ENCODE measurements around the gene UBL4B. TPM values are rescaled to one million over a fixed set of nuclear protein-coding genes. Genes with fewer than 3 reads are reported as not detected.

The UBL4B gene
- polyA plus RNA-seq, 2 of the 4 experiments (the other 2 are of a cell fraction) = not detected

DNA sequence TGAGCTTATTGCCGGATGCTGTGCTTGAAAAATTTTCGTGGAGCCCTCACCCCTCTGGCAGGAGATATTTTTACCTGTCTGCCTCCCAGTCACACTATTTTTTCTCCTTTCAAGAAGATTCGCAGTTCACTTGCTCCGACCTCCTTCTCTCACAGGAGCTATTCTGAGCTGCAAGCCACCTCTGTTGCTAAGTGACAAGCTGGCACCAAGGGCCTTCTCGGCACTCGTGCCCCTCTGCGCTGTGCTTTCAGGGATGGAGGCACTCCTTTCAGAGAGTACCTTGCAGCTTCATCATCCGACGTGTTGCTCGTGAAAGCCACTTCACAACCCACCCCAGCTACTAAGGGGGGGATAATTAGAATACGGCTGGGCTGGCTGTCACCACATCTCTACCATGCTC is 49.6 kb downstream of the UBL4B start:
- WGBS (ENCODE audit: missing lambda C conversion rate) = 77% methylated on average over 11 of the region's 11 CpGs
- TF ChIP-seq JUN (IDR thresholded peaks at IDR 0.05) (no peak), POLR2AphosphoS2 (conservative IDR thresholded peaks at IDR 0.05; ENCODE audit: low read length) (no peak), MYC (IDR thresholded peaks at IDR 0.05; ENCODE audit: borderline replicate concordance, low read length) (no peak), RFX5 (IDR thresholded peaks at IDR 0.05) (no peak), ESRRA (IDR thresholded peaks at IDR 0.05; ENCODE audit: borderline replicate concordance, low read length) (no peak), CBX8 (IDR thresholded peaks at IDR 0.05) (no peak), SREBF2 (IDR thresholded peaks at IDR 0.05) (no peak), EHMT2 (IDR thresholded peaks at IDR 0.05; ENCODE audit: low read depth) (no peak), CHD4 (IDR thresholded peaks at IDR 0.05; ENCODE audit: borderline replicate concordance) (no peak), HDAC2 (IDR thresholded peaks at IDR 0.05) (no peak), JUNB (IDR thresholded peaks at IDR 0.05) (no peak), ZFP36 (IDR thresholded peaks at IDR 0.05; ENCODE audit: borderline replicate concordance, partially characterized antibody) (no peak), GATA3 (IDR thresholded peaks at IDR 0.05; ENCODE audit: borderline replicate concordance) (no peak), HEYL (CRISPR knock-in tag; IDR thresholded peaks at IDR 0.05) (no peak)
- TF ChIP-seq, protein P1, sequence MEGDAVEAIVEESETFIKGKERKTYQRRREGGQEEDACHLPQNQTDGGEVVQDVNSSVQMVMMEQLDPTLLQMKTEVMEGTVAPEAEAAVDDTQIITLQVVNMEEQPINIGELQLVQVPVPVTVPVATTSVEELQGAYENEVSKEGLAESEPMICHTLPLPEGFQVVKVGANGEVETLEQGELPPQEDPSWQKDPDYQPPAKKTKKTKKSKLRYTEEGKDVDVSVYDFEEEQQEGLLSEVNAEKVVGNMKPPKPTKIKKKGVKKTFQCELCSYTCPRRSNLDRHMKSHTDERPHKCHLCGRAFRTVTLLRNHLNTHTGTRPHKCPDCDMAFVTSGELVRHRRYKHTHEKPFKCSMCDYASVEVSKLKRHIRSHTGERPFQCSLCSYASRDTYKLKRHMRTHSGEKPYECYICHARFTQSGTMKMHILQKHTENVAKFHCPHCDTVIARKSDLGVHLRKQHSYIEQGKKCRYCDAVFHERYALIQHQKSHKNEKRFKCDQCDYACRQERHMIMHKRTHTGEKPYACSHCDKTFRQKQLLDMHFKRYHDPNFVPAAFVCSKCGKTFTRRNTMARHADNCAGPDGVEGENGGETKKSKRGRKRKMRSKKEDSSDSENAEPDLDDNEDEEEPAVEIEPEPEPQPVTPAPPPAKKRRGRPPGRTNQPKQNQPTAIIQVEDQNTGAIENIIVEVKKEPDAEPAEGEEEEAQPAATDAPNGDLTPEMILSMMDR (IDR thresholded peaks at IDR 0.05) = no peak
- TF ChIP-seq, protein P2, sequence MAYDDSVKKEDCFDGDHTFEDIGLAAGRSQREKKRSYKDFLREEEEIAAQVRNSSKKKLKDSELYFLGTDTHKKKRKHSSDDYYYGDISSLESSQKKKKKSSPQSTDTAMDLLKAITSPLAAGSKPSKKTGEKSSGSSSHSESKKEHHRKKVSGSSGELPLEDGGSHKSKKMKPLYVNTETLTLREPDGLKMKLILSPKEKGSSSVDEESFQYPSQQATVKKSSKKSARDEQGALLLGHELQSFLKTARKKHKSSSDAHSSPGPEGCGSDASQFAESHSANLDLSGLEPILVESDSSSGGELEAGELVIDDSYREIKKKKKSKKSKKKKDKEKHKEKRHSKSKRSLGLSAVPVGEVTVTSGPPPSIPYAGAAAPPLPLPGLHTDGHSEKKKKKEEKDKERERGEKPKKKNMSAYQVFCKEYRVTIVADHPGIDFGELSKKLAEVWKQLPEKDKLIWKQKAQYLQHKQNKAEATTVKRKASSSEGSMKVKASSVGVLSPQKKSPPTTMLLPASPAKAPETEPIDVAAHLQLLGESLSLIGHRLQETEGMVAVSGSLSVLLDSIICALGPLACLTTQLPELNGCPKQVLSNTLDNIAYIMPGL (CRISPR knock-in tag; IDR thresholded peaks at IDR 0.05; ENCODE audit: borderline replicate concordance) = no peak
- TF ChIP-seq, protein P3, sequence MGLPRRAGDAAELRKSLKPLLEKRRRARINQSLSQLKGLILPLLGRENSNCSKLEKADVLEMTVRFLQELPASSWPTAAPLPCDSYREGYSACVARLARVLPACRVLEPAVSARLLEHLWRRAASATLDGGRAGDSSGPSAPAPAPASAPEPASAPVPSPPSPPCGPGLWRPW (IDR thresholded peaks at IDR 0.05) = no peak
- TF ChIP-seq, protein P4, sequence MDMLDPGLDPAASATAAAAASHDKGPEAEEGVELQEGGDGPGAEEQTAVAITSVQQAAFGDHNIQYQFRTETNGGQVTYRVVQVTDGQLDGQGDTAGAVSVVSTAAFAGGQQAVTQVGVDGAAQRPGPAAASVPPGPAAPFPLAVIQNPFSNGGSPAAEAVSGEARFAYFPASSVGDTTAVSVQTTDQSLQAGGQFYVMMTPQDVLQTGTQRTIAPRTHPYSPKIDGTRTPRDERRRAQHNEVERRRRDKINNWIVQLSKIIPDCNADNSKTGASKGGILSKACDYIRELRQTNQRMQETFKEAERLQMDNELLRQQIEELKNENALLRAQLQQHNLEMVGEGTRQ (IDR thresholded peaks at IDR 0.05) = no peak
- TF ChIP-seq, protein P5, sequence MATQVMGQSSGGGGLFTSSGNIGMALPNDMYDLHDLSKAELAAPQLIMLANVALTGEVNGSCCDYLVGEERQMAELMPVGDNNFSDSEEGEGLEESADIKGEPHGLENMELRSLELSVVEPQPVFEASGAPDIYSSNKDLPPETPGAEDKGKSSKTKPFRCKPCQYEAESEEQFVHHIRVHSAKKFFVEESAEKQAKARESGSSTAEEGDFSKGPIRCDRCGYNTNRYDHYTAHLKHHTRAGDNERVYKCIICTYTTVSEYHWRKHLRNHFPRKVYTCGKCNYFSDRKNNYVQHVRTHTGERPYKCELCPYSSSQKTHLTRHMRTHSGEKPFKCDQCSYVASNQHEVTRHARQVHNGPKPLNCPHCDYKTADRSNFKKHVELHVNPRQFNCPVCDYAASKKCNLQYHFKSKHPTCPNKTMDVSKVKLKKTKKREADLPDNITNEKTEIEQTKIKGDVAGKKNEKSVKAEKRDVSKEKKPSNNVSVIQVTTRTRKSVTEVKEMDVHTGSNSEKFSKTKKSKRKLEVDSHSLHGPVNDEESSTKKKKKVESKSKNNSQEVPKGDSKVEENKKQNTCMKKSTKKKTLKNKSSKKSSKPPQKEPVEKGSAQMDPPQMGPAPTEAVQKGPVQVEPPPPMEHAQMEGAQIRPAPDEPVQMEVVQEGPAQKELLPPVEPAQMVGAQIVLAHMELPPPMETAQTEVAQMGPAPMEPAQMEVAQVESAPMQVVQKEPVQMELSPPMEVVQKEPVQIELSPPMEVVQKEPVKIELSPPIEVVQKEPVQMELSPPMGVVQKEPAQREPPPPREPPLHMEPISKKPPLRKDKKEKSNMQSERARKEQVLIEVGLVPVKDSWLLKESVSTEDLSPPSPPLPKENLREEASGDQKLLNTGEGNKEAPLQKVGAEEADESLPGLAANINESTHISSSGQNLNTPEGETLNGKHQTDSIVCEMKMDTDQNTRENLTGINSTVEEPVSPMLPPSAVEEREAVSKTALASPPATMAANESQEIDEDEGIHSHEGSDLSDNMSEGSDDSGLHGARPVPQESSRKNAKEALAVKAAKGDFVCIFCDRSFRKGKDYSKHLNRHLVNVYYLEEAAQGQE (IDR thresholded peaks at IDR 0.05) = no peak
- TF ChIP-seq, protein P6, sequence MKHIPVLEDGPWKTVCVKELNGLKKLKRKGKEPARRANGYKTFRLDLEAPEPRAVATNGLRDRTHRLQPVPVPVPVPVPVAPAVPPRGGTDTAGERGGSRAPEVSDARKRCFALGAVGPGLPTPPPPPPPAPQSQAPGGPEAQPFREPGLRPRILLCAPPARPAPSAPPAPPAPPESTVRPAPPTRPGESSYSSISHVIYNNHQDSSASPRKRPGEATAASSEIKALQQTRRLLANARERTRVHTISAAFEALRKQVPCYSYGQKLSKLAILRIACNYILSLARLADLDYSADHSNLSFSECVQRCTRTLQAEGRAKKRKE (CRISPR knock-in tag; IDR thresholded peaks at IDR 0.05; ENCODE audit: low read depth) = no peak
- ATAC-seq (no peak), DNase-seq (ENCODE audit: low read depth in 1 of 2, low spot score in 1 of 2) (no peak), FAIRE-seq (no peak)
- CTCF ChIA-PET = interaction anchor here (1.2 to 1.5 kb wide), 3 partner anchors 15 to 299 kb away, joined by 3 to 5 read pairs (median 4); no protein-coding TSS in a partner anchor
- POLR2A ChIA-PET = no interaction called here
- Histone ChIP-seq H3K4me2 (no peak overlapping the region), H3K27ac (no peak overlapping the region), H3K9me3 (no peaks in the 10 kb centered on the region), H3K4me1 (no peaks in the 10 kb centered on the region), H3K4me3 (no peak overlapping the region)

Other genes with a start within 250 kb of the UBL4B start
- 36.3 and 45.7 TPM in 2 replicates for gene CSF1, start 201.6 kb upstream of the UBL4B start, polyA plus RNA-seq (2011; rRNA removed)
- gene CSF1, start 201.6 kb upstream of the UBL4B start, polyA plus RNA-seq (2017; fragmentation: RNase III; extraction: RNeasy Plus Mini Kit Qiagen cat#74134 plus additional on column Dnase treatment) = 35.1 to 42.4 TPM (median 37.5 TPM) in 3 replicates
- gene AHCYL1, start 127.7 kb upstream of the UBL4B start, polyA plus RNA-seq (2011; rRNA removed) = 147 and 148 TPM in 2 replicates
- gene AHCYL1, start 127.7 kb upstream of the UBL4B start, polyA plus RNA-seq (2017; fragmentation: RNase III; extraction: RNeasy Plus Mini Kit Qiagen cat#74134 plus additional on column Dnase treatment) = 124 to 145 TPM (median 133 TPM) in 3 replicates
- 16.4 and 20.2 TPM in 2 replicates for gene STRIP1, start 77.8 kb upstream of the UBL4B start, polyA plus RNA-seq (2011; rRNA removed)
- gene STRIP1, start 77.8 kb upstream of the UBL4B start, polyA plus RNA-seq (2017; fragmentation: RNase III; extraction: RNeasy Plus Mini Kit Qiagen cat#74134 plus additional on column Dnase treatment) = 14.4 to 16.7 TPM (median 16.1 TPM) in 3 replicates
- gene ALX3, start 41.8 kb upstream of the UBL4B start, polyA plus RNA-seq (2011; rRNA removed) = not detected in 2 replicates
- gene ALX3, start 41.8 kb upstream of the UBL4B start, polyA plus RNA-seq (2017; fragmentation: RNase III; extraction: RNeasy Plus Mini Kit Qiagen cat#74134 plus additional on column Dnase treatment) = not detected in 3 replicates
- gene SLC6A17, start 38.1 kb downstream of the UBL4B start, polyA plus RNA-seq (2011; rRNA removed) = 0.56 and 0.91 TPM in 2 replicates
- 2.2 to 2.5 TPM (median 2.3 TPM) in 3 replicates for gene SLC6A17, start 38.1 kb downstream of the UBL4B start, polyA plus RNA-seq (2017; fragmentation: RNase III; extraction: RNeasy Plus Mini Kit Qiagen cat#74134 plus additional on column Dnase treatment)
- 1.1 and 1.8 TPM in 2 replicates for gene KCNC4, start 97.9 kb downstream of the UBL4B start, polyA plus RNA-seq (2011; rRNA removed)
- 2.2 to 2.4 TPM (median 2.2 TPM) in 3 replicates for gene KCNC4, start 97.9 kb downstream of the UBL4B start, polyA plus RNA-seq (2017; fragmentation: RNase III; extraction: RNeasy Plus Mini Kit Qiagen cat#74134 plus additional on column Dnase treatment)
- gene RBM15, start 226.9 kb downstream of the UBL4B start, polyA plus RNA-seq (2011; rRNA removed) = 14.0 and 15.0 TPM in 2 replicates
- gene RBM15, start 226.9 kb downstream of the UBL4B start, polyA plus RNA-seq (2017; fragmentation: RNase III; extraction: RNeasy Plus Mini Kit Qiagen cat#74134 plus additional on column Dnase treatment) = 8.0 to 8.7 TPM (median 8.2 TPM) in 3 replicates